ENCODE data around the gene COG4.
"Not testable (repeated sequence)": the region's sequence is repeated elsewhere in the genome, so short reads cannot be mapped to it uniquely, and the experiment has no call there.

Gene COG4

DNA sequence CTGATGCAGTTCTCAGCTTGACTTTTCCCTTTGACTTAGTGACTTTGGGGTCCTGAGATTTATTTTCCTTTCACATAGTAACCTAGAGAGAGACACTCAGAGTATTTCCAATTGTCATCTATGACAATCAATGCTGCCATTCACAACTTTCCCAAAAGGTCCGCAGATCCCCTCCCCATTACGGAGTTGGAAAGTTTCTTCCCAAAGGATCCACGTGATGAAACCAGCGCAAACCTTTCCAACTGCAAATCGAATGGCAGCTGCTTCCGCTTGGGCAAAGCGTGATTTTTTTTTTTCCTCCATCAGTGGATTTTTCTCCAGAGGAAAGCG is 69.5 kb downstream of the COG4 start:
- TF ChIP-seq, protein P1, sequence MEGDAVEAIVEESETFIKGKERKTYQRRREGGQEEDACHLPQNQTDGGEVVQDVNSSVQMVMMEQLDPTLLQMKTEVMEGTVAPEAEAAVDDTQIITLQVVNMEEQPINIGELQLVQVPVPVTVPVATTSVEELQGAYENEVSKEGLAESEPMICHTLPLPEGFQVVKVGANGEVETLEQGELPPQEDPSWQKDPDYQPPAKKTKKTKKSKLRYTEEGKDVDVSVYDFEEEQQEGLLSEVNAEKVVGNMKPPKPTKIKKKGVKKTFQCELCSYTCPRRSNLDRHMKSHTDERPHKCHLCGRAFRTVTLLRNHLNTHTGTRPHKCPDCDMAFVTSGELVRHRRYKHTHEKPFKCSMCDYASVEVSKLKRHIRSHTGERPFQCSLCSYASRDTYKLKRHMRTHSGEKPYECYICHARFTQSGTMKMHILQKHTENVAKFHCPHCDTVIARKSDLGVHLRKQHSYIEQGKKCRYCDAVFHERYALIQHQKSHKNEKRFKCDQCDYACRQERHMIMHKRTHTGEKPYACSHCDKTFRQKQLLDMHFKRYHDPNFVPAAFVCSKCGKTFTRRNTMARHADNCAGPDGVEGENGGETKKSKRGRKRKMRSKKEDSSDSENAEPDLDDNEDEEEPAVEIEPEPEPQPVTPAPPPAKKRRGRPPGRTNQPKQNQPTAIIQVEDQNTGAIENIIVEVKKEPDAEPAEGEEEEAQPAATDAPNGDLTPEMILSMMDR (IDR thresholded peaks at IDR 0.05; ENCODE audit: extremely low read depth, missing control alignments) = no peak
- no peak for DNase-seq (ENCODE audit: low spot score)

GRCh38 chr16:70453117-70453891 is 70.0 kb downstream of the COG4 start:
- TF ChIP-seq, protein P1 (IDR thresholded peaks at IDR 0.05; ENCODE audit: extremely low read depth, missing control alignments) = no peak

DNA sequence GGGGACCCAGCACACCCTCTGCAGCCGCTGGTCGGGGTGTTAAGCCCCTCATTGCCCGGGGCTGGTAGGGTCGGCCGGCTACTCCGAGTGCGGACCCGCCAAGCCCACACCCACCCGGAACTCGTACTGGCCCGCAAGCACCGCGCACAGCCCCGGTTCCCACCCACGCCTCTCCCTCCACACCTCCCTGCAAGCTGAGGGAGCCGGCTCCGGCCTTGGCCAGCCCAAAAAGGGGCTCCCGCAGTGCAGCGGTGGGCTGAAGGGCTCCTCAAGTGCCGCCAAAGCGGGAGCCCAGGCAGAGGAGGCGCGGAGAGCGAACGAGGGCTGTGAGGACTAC is 72.4 kb downstream of the COG4 start:
- DNase-seq (ENCODE audit: low spot score) = not testable (repeated sequence)

More at GRCh38 chr16:70453117-70453891, 70.0 kb downstream of the COG4 start:
- DNase-seq (ENCODE audit: low spot score) = no peak

GRCh38 chr16:70450142-70451003 is 73.0 kb downstream of the COG4 start:
- not testable (repeated sequence) for DNase-seq (ENCODE audit: low spot score)

GRCh38 chr16:70448075-70448474 is 75.3 kb downstream of the COG4 start:
- no peak for DNase-seq (ENCODE audit: low spot score)
- TF ChIP-seq, protein P1 (IDR thresholded peaks at IDR 0.05; ENCODE audit: extremely low read depth, missing control alignments) = no peak

DNA sequence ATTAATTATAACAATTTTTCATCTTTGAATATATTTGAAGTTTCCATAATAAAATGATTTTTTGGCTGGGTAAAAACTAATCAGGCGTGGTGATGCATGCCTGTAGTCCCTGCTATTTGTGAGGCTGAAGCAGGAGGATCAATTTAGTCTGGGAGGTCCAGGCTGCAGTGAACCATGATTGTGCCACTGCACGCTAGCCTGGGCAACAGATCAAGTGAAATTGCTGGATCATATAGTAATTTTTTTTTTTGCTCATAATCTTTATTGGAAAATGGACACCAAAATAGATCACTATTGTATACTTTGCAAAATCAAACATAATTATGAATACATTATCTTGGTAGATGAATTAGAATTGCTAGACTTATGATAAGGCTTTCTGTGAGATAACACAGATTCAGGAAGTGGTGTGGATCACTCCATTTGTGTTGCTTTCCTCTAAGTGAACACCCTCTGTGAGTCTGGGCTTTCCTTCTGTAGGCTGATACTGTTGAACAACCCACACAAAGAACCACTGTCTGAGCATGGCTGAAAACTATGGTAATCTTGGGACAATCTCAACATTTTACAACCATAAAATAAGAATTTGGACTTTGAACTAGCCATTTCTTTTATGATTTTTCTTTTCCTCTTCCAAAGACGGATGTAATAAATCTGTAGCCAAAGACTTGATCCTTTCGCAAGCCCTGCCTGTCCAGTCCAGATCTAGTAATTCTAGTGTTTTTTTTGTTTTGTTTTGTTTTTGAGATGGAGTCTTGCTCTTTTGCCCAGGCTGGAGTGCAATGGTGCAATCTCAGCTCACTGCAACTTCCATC is 78.9 kb downstream of the COG4 start:
- DNase-seq (ENCODE audit: low spot score) = no peak
- TF ChIP-seq, protein P1 (IDR thresholded peaks at IDR 0.05; ENCODE audit: extremely low read depth, missing control alignments) = no peak

GRCh38 chr16:70442344-70442743 is 81.0 kb downstream of the COG4 start:
- DNase-seq (ENCODE audit: low spot score) = no peak
- TF ChIP-seq, protein P1 (IDR thresholded peaks at IDR 0.05; ENCODE audit: extremely low read depth, missing control alignments) = no peak

- DNase-seq (ENCODE audit: low spot score) = no peak
- TF ChIP-seq, protein P1 (IDR thresholded peaks at IDR 0.05; ENCODE audit: extremely low read depth, missing control alignments) = no peak
Observed at GRCh38 chr16:70441406-70441990, 81.9 kb downstream of the COG4 start.
